Stimulated activated effector memory CD8-positive, alpha-beta T cell treated with anti-CD3 and anti-CD28 coated beads, Interleukin-12 subunit alpha, Interleukin-12 subunit beta, amount 100 ng/mL, for 72 hours (primary cell): ENCODE measurements around the gene ADAM15.

Experiments used
- ATAC-seq: fragments of 150-1000 bp; cut with Tn5 transposase; 2 replicates; pipeline ENCODE4 v1.10.0; 2021
- DNase-seq, 2 donors: peaks; one replicate each; pipeline ENCODE4 v3.0.0; 2021 to 2022; ENCODE audit warnings: low spot score in 2 of 2
- H3K27ac Mint-ChIP-seq: one replicate; pipeline ENCODE4 v1.8.0; 2022; ENCODE audit warnings: mild to moderate bottlenecking, mixed read lengths
- H3K36me3 Mint-ChIP-seq: one replicate; pipeline ENCODE4 v1.8.0; 2022; ENCODE audit warnings: mild to moderate bottlenecking, mixed read lengths
- H3K4me1 Mint-ChIP-seq: one replicate; pipeline ENCODE4 v1.8.0; 2022; ENCODE audit warnings: mixed read lengths
- H3K4me3 Mint-ChIP-seq: one replicate; pipeline ENCODE4 v1.8.0; 2022; ENCODE audit warnings: mild to moderate bottlenecking, mixed read lengths
- H3K9me3 Mint-ChIP-seq: one replicate; pipeline ENCODE4 v1.8.0; 2022; ENCODE audit warnings: mixed read lengths

ADAM15 gene, protein sequence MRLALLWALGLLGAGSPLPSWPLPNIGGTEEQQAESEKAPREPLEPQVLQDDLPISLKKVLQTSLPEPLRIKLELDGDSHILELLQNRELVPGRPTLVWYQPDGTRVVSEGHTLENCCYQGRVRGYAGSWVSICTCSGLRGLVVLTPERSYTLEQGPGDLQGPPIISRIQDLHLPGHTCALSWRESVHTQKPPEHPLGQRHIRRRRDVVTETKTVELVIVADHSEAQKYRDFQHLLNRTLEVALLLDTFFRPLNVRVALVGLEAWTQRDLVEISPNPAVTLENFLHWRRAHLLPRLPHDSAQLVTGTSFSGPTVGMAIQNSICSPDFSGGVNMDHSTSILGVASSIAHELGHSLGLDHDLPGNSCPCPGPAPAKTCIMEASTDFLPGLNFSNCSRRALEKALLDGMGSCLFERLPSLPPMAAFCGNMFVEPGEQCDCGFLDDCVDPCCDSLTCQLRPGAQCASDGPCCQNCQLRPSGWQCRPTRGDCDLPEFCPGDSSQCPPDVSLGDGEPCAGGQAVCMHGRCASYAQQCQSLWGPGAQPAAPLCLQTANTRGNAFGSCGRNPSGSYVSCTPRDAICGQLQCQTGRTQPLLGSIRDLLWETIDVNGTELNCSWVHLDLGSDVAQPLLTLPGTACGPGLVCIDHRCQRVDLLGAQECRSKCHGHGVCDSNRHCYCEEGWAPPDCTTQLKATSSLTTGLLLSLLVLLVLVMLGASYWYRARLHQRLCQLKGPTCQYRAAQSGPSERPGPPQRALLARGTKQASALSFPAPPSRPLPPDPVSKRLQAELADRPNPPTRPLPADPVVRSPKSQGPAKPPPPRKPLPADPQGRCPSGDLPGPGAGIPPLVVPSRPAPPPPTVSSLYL

GRCh38 chr1:155050560-155051341, at the start of gene ADAM15:
Gene ADAM15, plus strand, starts transcription at chr1:155051316. Its CDS starts 71 bp downstream, at chr1:155051387.
- Mint-ChIP-seq H3K9me3 (no peaks in the 10 kb centered on the region), H3K27ac (peak within 1 kb of the TSS; percentile 77), H3K4me1 (peaks cover 35% of the 10 kb centered on the region), H3K36me3 (peaks cover 7% of the 10 kb centered on the region), H3K4me3 (peak within 1 kb of the TSS; percentile 81)
- peak; percentile 84 for ATAC-seq
- DNase-seq: peak; percentile 87 to 89

DNA sequence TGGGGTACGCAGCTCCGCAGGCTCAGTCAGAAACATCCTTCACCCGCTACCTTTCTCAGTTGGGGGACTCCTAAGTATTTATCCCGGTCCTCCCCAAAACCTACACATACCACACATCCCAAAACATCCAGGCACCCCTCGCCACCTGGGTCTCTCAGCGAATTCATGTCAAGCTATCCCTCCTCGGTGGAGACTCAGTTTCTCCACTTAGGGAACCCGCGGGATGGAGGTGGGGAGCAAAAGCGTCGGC, 49.8 kb upstream of the ADAM15 start:
- Mint-ChIP-seq H3K27ac (peak overlapping the region; percentile 91), H3K4me3 (peak overlapping the region; percentile 93), H3K9me3 (no peaks in the 10 kb centered on the region), H3K36me3 (peaks cover 22% of the 10 kb centered on the region), H3K4me1 (peaks cover 59% of the 10 kb centered on the region)
- DNase-seq (peak in 1 of 2 donors; percentile 84), ATAC-seq (peak; percentile 48)

DNA sequence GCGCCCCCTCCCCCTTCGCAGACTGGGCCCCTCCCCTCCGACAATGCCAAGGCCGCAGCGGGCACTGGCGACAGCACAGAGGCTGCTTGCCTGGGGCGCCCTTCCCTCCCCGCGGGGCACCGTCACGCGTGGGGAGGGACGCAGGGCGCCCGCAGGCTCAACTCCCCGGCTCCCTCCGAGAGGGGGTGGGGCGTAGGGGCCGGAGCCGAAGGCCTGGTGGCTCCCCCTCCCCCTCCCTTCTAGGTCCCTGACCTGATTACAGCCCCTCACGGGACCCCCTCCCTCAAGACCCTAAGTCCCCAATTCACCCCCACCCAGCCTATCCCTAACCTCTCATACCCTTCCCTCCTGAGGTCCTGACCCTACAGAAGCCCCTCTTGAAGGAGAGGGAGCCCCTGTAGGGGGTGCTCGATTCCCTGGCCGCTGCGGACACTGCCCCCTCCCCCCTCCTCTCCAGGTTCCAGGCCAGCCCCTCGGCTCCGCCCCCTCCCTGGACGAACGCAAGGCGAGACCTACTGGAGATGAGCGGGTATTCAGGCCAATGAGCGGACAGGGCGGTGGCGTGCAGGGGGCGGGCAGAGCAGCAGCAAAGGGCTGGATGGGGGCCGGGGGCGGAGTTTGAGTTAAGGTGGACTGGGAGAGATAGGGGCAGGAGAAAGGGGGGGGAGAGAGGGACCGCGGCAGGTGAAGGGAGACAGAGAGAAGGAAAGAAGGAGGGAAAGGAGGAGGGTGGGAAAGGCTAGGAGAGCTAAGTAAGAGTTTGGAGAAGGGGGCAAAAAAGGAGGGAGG, 49.2 kb upstream of the ADAM15 start:
- H3K36me3 Mint-ChIP-seq: peaks cover 22% of the 10 kb centered on the region
- peak; percentile 81 for ATAC-seq

DNA sequence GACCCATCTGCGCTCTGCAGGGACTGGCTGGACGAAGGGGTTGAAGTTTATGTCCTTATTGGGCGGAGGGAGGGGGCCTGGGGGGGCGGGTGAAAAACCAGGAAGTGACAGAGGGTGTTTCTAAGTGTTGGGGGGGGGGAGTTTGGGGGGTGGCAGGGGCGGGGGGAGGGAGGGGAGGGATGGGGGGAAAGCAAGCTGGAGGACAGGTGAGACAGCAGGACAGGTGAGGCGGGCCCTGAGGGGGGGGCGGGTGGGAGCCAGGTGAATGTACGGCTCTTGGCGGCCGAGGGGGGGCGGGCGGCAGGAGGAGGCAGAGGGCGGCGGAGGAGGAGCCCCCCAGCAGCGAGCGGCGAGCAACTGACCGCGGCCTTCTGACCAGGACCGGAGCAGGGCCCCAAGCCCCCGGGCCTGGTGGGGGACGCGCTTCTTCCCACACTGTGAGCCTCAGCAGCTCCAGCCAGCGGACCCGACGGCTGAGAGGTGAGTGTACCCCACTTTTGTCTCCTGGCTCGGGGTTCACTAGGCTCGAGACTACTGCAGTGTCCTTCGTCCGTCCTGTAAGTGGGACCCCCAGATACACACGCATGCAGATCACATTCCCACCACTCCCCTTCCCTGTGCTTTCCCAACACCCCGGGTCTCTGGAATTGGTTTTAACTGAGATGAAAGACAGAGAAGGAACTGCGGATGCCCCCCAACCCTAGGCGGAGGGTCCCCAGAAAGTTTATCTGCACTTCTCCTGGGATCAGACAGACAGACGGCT, 48.5 kb upstream of the ADAM15 start, which contains the start of gene ZBTB7B:
TSS of gene ZBTB7B (plus strand) at position 339 of the 763 bp plus-strand sequence. CDS start 11,859 bp downstream, outside the sequence.
- Mint-ChIP-seq H3K9me3 (no peaks in the 10 kb centered on the region), H3K36me3 (peaks cover 22% of the 10 kb centered on the region), H3K27ac (peak within 1 kb of the TSS; percentile 91), H3K4me3 (peak within 1 kb of the TSS; percentile 93), H3K4me1 (peaks cover 59% of the 10 kb centered on the region)
- no peak for ATAC-seq
- DNase-seq: no peak

More for the DNA sequence above, 49.2 kb upstream of the ADAM15 start:
- no peaks in the 10 kb centered on the region for H3K9me3 Mint-ChIP-seq
- H3K4me3 Mint-ChIP-seq: peak overlapping the region; percentile 93
- H3K27ac Mint-ChIP-seq: peak overlapping the region; percentile 91
- DNase-seq: peak; percentile 94 to 99
- H3K4me1 Mint-ChIP-seq: peaks cover 64% of the 10 kb centered on the region

- no peak for ATAC-seq
- DNase-seq: no peak
- peaks cover 58% of the 10 kb centered on the region for H3K4me1 Mint-ChIP-seq
- H3K36me3 Mint-ChIP-seq: peaks cover 22% of the 10 kb centered on the region
- H3K27ac Mint-ChIP-seq: peak overlapping the region; percentile 91
- H3K4me3 Mint-ChIP-seq: peak overlapping the region; percentile 93
- H3K9me3 Mint-ChIP-seq: no peaks in the 10 kb centered on the region
Measured at GRCh38 chr1:155003227-155003765, 47.8 kb upstream of the ADAM15 start.

DNA sequence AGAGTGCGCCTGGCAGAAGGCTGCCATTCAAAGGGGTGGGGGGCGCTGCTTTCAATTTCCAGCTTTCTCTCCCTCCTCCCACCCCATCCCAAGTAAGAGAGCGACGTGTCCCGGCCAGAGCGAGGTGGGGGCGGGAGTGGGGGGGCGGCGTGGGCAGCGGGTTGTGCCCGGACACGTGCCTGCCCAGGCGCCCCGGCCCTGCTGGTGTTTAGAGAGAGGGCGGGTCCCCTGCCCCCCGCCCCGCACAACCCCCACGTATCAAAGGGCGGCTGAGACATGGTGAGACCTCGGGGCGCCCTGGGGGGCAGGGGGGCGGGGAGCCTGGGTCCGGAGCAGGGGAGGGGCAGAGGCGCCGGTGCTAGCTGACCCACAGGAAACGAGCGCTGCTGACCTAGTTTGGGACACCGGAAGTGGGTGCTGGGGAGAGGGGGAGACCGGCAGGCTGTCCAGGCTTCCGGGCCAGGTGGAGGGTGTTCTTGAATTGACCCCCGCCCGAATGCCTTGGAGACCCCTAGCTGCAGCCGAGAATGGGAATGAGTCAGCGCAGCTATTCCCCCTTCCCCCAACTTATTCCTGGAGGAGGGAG, 47.3 kb upstream of the ADAM15 start:
- no peak for ATAC-seq
- Mint-ChIP-seq H3K27ac (peak overlapping the region; percentile 91), H3K4me1 (peaks cover 59% of the 10 kb centered on the region), H3K36me3 (peaks cover 21% of the 10 kb centered on the region), H3K9me3 (no peaks in the 10 kb centered on the region), H3K4me3 (peak overlapping the region; percentile 93)
- no peak for DNase-seq

DNA sequence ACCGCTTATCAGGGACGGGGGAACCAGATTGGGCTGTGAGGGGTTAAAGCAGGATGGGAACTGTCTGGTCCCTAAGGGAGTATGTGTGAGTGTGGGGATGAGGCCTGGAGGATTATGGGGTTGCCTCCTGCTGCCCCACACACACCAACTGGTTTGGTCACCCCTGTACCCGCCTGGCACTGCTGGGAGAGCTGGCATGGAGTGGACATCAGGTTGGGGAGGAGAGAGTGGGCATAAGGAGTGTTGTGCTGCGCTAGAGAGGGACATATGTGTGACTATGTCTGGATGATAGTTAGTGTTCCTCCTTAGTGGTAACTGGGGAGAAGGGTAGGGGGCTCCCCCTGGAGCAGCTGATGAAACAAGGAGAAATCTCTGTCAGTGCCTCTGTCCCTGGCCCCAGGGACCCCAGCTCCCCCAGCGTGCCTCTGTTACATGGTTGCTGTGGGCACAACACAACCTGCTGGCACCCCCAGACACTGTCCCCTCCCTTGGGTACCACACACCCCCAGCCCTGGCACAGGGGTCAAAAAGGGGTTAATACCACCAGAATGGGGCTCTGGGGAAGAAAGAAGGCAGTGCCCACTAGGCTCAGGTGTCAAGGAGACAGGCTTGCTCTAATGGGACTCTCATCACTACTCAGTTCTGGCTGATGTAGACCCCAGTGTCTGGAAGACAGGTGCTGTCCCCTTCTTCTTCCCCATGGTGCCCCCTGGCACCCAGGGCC, 46.6 kb upstream of the ADAM15 start:
- Mint-ChIP-seq H3K9me3 (no peaks in the 10 kb centered on the region), H3K4me3 (peak overlapping the region; percentile 93), H3K36me3 (peaks cover 17% of the 10 kb centered on the region), H3K4me1 (peaks cover 61% of the 10 kb centered on the region), H3K27ac (peak overlapping the region; percentile 91)
- DNase-seq (no peak), ATAC-seq (no peak)

GRCh38 chr1:155005076-155006011, 45.8 kb upstream of the ADAM15 start:
- DNase-seq (no peak), ATAC-seq (no peak)
- Mint-ChIP-seq H3K36me3 (peaks cover 8% of the 10 kb centered on the region), H3K27ac (peak overlapping the region; percentile 91), H3K4me3 (peak overlapping the region; percentile 93), H3K9me3 (no peaks in the 10 kb centered on the region), H3K4me1 (peaks cover 61% of the 10 kb centered on the region)

DNA sequence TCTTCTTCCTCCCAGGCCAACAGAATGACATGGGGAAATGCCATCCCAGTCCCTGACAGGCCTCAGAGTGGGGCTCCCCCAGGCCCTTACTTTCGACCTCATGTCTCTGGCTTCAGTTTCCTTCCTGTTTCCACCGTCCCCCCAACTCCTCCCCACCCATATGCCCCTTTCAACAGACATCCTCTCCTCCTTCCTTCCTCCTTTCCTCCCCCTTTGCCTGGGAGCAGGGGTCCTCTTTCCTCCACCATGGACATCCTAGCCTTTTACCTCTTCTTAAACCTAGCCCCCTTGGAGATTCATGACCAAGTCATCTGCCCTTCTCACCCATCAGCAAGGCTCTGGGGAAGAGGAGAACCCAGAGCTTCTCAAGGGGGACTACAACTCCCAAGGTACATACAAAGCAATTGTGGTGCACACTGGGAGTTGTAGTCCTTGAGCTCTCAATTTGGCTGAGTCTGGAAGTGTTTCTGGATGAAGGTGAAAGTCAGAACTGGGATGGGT, 44.5 kb upstream of the ADAM15 start:
- Mint-ChIP-seq H3K4me1 (peaks cover 70% of the 10 kb centered on the region), H3K27ac (peak overlapping the region; percentile 91), H3K36me3 (peaks cover 7% of the 10 kb centered on the region), H3K4me3 (peak overlapping the region; percentile 93), H3K9me3 (no peaks in the 10 kb centered on the region)
- DNase-seq: no peak
- peak; percentile 24 for ATAC-seq

DNA sequence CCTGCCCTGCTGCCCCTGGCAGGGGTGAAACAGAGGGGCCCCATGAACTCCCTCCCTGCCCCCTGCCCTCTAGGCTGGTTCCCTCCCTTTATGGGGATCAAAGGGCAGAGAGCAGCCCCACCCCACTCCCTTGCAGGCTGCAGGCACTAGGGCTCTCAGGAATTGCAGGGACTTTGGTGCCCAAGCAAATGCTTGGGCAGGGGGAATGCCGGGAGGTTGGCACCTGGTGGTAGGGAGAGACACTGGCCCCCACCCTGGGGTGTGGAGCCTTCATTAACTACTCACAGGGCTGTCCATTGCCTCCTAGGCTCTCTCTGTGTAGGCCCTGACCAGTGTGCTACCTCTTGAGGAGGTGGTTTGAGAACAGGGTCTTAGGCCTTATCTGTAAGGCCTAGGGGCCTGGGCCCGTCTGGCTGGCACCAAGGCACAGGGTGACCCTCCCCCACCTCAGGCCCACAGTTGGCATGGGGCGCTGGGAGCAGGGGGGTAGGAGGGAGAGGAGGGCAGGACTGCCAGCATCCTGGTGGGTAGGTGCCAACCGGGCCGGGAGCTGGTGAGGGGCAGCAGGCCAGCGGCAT, 43.8 kb upstream of the ADAM15 start:
- peak overlapping the region; percentile 93 for H3K4me3 Mint-ChIP-seq
- ATAC-seq (no peak), DNase-seq (no peak)
- peaks cover 7% of the 10 kb centered on the region for H3K36me3 Mint-ChIP-seq
- peaks cover 70% of the 10 kb centered on the region for H3K4me1 Mint-ChIP-seq
- peak overlapping the region; percentile 91 for H3K27ac Mint-ChIP-seq
- H3K9me3 Mint-ChIP-seq: no peaks in the 10 kb centered on the region

DNA sequence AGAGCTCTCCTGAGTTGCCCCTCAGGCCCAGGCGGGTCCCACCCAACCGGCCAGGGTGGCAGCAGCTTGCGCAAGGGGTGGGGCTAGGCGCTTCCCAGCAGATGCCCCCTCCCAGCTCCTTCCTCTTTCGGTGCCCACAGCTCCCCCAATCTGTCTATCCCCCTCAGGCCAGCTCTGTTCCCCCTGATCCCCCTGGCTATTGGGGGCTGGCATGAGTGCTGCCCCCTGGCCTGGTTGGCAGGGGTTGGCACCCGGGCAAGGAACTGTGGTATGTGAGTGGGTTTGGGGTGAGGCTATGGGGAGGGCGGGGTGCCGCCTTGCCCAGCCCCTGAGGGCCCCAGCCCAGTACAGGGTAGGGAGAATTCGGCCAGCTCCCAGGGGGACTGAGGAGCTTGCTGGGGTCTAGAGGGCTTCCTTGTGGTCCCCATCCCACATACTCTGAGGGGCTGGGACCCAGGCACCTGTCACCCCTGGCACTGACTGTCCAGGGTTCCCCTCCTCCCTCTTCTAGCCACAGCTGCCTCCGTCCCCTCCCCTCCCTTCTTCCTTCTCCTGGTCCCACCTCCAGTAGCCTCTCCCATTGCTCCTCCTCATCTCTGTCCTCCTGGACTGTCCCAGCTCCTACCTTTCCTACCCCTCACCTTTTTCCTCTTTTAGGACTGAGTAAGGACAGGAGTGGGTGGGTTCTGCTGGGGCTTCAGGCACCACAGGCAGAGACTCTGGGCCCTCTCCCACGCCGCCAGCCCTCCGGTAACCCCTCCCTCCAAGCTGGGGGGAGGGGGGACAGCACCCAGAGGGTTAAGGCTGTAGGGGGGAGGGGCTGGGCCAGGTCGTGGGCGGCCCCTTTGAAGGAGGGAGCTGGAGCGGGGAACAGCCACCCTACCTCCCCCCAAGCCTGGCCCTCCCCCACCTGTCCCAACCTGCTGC, 42.8 kb upstream of the ADAM15 start:
- peak overlapping the region; percentile 74 for H3K4me3 Mint-ChIP-seq
- DNase-seq (no peak), ATAC-seq (no peak)
- H3K4me1 Mint-ChIP-seq: peaks cover 76% of the 10 kb centered on the region
- H3K9me3 Mint-ChIP-seq: no peaks in the 10 kb centered on the region
- peak overlapping the region; percentile 97 for H3K27ac Mint-ChIP-seq
- peaks cover 11% of the 10 kb centered on the region for H3K36me3 Mint-ChIP-seq
